HepG2 (cell line): ENCODE results near the gene BCAS4. TPM values are rescaled to one million over a fixed set of nuclear protein-coding genes. Genes with fewer than 3 reads are reported as not detected.

Experiments
- ATAC-seq: fragments of 200-7000 bp; cut with Tn5 transposase; 3 replicates; pipeline ENCODE4 v1.9.1; 2020; ENCODE audit warnings: mild to moderate bottlenecking, moderate library complexity
- BruUV-seq: library from RNA; stranded (reverse); fragments of 400-500 nt; replicated peaks from 2 replicates; lab custom pipeline; 2021; lab: Mats Ljungman, UMichigan
- CTCF ChIA-PET: fragments of 300-600 bp; formaldehyde crosslinking; extraction: SDS; loops from one replicate; lab custom pipeline; 2021; ENCODE audit warnings: low total read pairs, inconsistent platforms, low intra/inter-chr PET ratio; lab: Yijun Ruan, JAX
- POLR2A ChIA-PET: fragments of 350-600 bp; sonication (Branson Sonifier 250); formaldehyde crosslinking; loops from one replicate; lab custom pipeline; 2020; ENCODE audit warnings: antibody characterized with exemption, inconsistent platforms; lab: Yijun Ruan, JAX
- DNase-seq: peaks from one replicate; pipeline ENCODE4 v3.0.0-alpha.2; 2015; ENCODE audit warnings: low spot score
- FAIRE-seq: peaks from 3 replicates; lab custom pipeline; 2011; peaks lifted over from hg19 to GRCh38; lab: Jason Lieb, UNC
- H2AFZ ChIP-seq: one replicate; pipeline ENCODE4 v1.6.1; 2011; ENCODE audit warnings: low read length, inconsistent platforms
- H3K27ac ChIP-seq: fragments of 300-600 bp; 3 replicates; pipeline ENCODE4 v1.8.0; 2011; ENCODE audit warnings: mixed run types, mild to moderate bottlenecking, mixed read lengths, low read length, inconsistent platforms; ENCODE audit not compliant: insufficient read depth; ENCODE audit errors: extremely low read length
- H3K27me3 ChIP-seq, 2 experiments: fragments of 200-600 bp in 1 of 2; 2 replicates in 1 of 2; 3 replicates in 1 of 2; pipeline versions ENCODE4 v1.6.0 to v1.8.0; 2011; ENCODE audit warnings: low read length in 2 of 2, mild to moderate bottlenecking in 2 of 2, moderate library complexity in 2 of 2, inconsistent platforms in 1 of 2; ENCODE audit not compliant: insufficient read depth in 2 of 2, control insufficient read depth in 1 of 2
- H3K36me3 ChIP-seq, 2 experiments: fragments of 200-600 bp in 1 of 2; replicated peaks in 1 of 2; 2 replicates in 1 of 2; 3 replicates in 1 of 2; pipeline versions ENCODE4 v1.5.1 to v1.8.0; 2011; ENCODE audit warnings: low read length in 2 of 2, inconsistent platforms in 1 of 2; ENCODE audit not compliant: insufficient read depth in 2 of 2, control insufficient read depth in 1 of 2
- H3K4me1 ChIP-seq: 2 replicates; pipeline ENCODE4 v1.5.1; 2012; ENCODE audit warnings: low read length, inconsistent platforms; ENCODE audit not compliant: insufficient read depth
- H3K4me2 ChIP-seq: 2 replicates; pipeline ENCODE4 v1.6.0; 2011; ENCODE audit warnings: low read depth, low read length, inconsistent platforms
- H3K4me3 ChIP-seq, 3 experiments: fragments of 200-600 bp in 1 of 3; sonication (generic), shearing (Covaris generic) in 1 of 3; replicated peaks in 1 of 3; 2 replicates each; pipeline ENCODE4 v1.5.1; 2011 to 2016; ENCODE audit warnings: low read length in 3 of 3, inconsistent platforms in 2 of 3, low read depth in 2 of 3, mild to moderate bottlenecking in 2 of 3, control low read depth in 1 of 3, mixed read lengths in 1 of 3; ENCODE audit not compliant: insufficient read depth in 1 of 3
- H3K79me2 ChIP-seq: one replicate; pipeline ENCODE4 v1.6.1; 2011; ENCODE audit warnings: low read length, inconsistent platforms; ENCODE audit not compliant: insufficient read depth
- H3K9ac ChIP-seq: 2 replicates; pipeline ENCODE4 v1.6.0; 2011; ENCODE audit warnings: mild to moderate bottlenecking, low read depth, low read length, inconsistent platforms; ENCODE audit not compliant: insufficient read depth
- H3K9me3 ChIP-seq: 2 replicates; pipeline ENCODE4 v1.5.1; 2012; ENCODE audit warnings: mild to moderate bottlenecking, low read length
- H4K20me1 ChIP-seq: 2 replicates; pipeline ENCODE4 v1.6.0; 2011; ENCODE audit warnings: inconsistent platforms, mild to moderate bottlenecking, low read length, moderate library complexity; ENCODE audit not compliant: insufficient read depth
- AKAP8 ChIP-seq: sonication (generic); formaldehyde crosslinking; IDR thresholded peaks from 2 replicates; pipeline ENCODE4 v1.5.1; 2020; ENCODE audit warnings: mild to moderate bottlenecking, missing genetic modification reagents
- EZH2 ChIP-seq: conservative IDR thresholded peaks from 2 replicates; pipeline ENCODE4 v1.6.1; 2012; ENCODE audit warnings: mild to moderate bottlenecking, low read depth, low read length, moderate library complexity
- FOXA3 ChIP-seq: IDR thresholded peaks from 2 replicates; pipeline ENCODE4 v1.6.1; 2016; ENCODE audit warnings: missing genetic modification reagents, missing compliant biosample characterization
- HNF4G ChIP-seq, 2 experiments: sonication (generic) in 1 of 2; formaldehyde crosslinking in 1 of 2; IDR thresholded peaks; 2 replicates each; pipeline versions ENCODE4 v1.4.0 to v1.6.1; 2011 to 2020; ENCODE audit warnings: borderline replicate concordance in 2 of 2, low read depth in 2 of 2, mild to moderate bottlenecking in 2 of 2, low read length in 1 of 2, missing genetic modification reagents in 1 of 2, moderate library complexity in 1 of 2
- KAT8 ChIP-seq: IDR thresholded peaks from 2 replicates; pipeline ENCODE4 v1.6.1; 2016; ENCODE audit warnings: missing genetic modification reagents, missing compliant biosample characterization
- KDM6A ChIP-seq: IDR thresholded peaks from 2 replicates; pipeline ENCODE4 v1.6.1; 2016; ENCODE audit warnings: low read depth
- NFATC3 ChIP-seq: sonication (generic); formaldehyde crosslinking; IDR thresholded peaks from 2 replicates; pipeline ENCODE4 v1.5.1; 2020; ENCODE audit warnings: mild to moderate bottlenecking, missing genetic modification reagents
- NKX3-1 ChIP-seq: sonication (generic); formaldehyde crosslinking; IDR thresholded peaks from 2 replicates; pipeline ENCODE4 v1.5.0; 2020; ENCODE audit warnings: missing genetic modification reagents
- PPARG ChIP-seq: conservative IDR thresholded peaks from 2 replicates; pipeline ENCODE4 v1.6.1; 2016; ENCODE audit warnings: missing biosample characterization, missing genetic modification reagents
- REPIN1 ChIP-seq: sonication (generic); formaldehyde crosslinking; IDR thresholded peaks from 2 replicates; pipeline ENCODE4 v1.8.0; 2022; ENCODE audit warnings: missing genetic modification reagents, low read depth, mild to moderate bottlenecking, borderline replicate concordance
- RORA ChIP-seq: sonication (generic); formaldehyde crosslinking; IDR thresholded peaks from 2 replicates; pipeline ENCODE4 v1.5.0; 2020; ENCODE audit warnings: mild to moderate bottlenecking, missing genetic modification reagents, moderate library complexity
- SIX1 ChIP-seq: sonication (generic); formaldehyde crosslinking; IDR thresholded peaks from 2 replicates; pipeline ENCODE4 v1.4.0; 2020; ENCODE audit warnings: missing genetic modification reagents, borderline replicate concordance
- SP2 ChIP-seq: sonication (generic); formaldehyde crosslinking; IDR thresholded peaks from 2 replicates; pipeline ENCODE4 v1.5.1; 2020; ENCODE audit warnings: mild to moderate bottlenecking, missing genetic modification reagents
- ZC3H13 ChIP-seq: sonication (generic); formaldehyde crosslinking; IDR thresholded peaks from 2 replicates; pipeline ENCODE4 v1.8.1; 2023; ENCODE audit warnings: mild to moderate bottlenecking, missing genetic modification reagents, moderate library complexity
- ZFX ChIP-seq: sonication (generic); formaldehyde crosslinking; IDR thresholded peaks from 2 replicates; pipeline ENCODE4 v1.4.0; 2020; ENCODE audit warnings: mild to moderate bottlenecking, low read depth, missing genetic modification reagents, moderate library complexity
- ZNF281 ChIP-seq: sonication (generic); formaldehyde crosslinking; IDR thresholded peaks from 2 replicates; pipeline ENCODE4 v1.4.0; 2020; ENCODE audit warnings: missing genetic modification reagents, borderline replicate concordance
- ZNF383 ChIP-seq: sonication (generic); formaldehyde crosslinking; IDR thresholded peaks from 2 replicates; pipeline ENCODE4 v1.4.0; 2020; ENCODE audit warnings: missing genetic modification reagents, mild to moderate bottlenecking, borderline replicate concordance
- ZNF446 ChIP-seq: sonication (generic); formaldehyde crosslinking; IDR thresholded peaks from 2 replicates; pipeline ENCODE4 v1.5.0; 2020; ENCODE audit warnings: mild to moderate bottlenecking, missing genetic modification reagents
- WGBS: methylation state at CpG from one replicate; pipeline ENCODE4 v1.1.6; 2017; ENCODE audit warnings: low lambda C conversion rate; 5-methylcytosine and 5-hydroxymethylcytosine counted together
- in situ Hi-C: cut with HindIII; loops from 2 replicates; pipeline ENCODE4 v1.10.0; 2017; ENCODE audit warnings: low pct_unique_long_range_greater_than_20kb; ENCODE audit not compliant: extremely low pct_ligation_motif_present
- intact Hi-C: fragments of 100-400 bp; cut with micrococcal nuclease; formaldehyde crosslinking; loops from one replicate; pipeline ENCODE4 v1.10.0; 2022; ENCODE audit not compliant: unreplicated experiment
- polyA plus RNA-seq, 8 experiments: library from polyadenylated mRNA; depleted of rRNA in 3 of 8; stranded (reverse) in 7 of 8; unstranded in 1 of 8; fragments of >200 nt; fragmentation: Illumina TruSeq in 4 of 8; extraction: Trizol in 4 of 8; gene quantifications; 2 replicates each; pipeline versions ENCODE4 v1.2.1 to v1.2.3, GENCODE V29; 2011 to 2016; ENCODE audit warnings: low read depth in 4 of 8, missing spikeins in 1 of 8, mixed read lengths in 1 of 8; ENCODE audit not compliant: insufficient read depth in 1 of 8
- total RNA-seq, 5 experiments: library from RNA; depleted of rRNA; stranded (reverse); fragments of >200 nt; fragmentation: Illumina TruSeq; extraction: Trizol; gene quantifications; 2 replicates each; pipeline ENCODE4 v1.2.3, GENCODE V29; 2016; ENCODE audit warnings: low read depth in 1 of 5
- TF ChIP-seq, protein P1 (sequence below): sonication (generic); formaldehyde crosslinking; conservative IDR thresholded peaks from 2 replicates; pipeline ENCODE4 v1.4.0; 2020; ENCODE audit warnings: missing genetic modification reagents

The BCAS4 gene
- total and polyA plus RNA-seq, 2 of the 13 experiments (the other 11 are each of a cell fraction or from before 2014, with no cell fraction given), result 7.2 to 8.0 TPM

GRCh38 chr20:50831622-50832021 lies 36.8 kb downstream of the BCAS4 start:
- POLR2A ChIA-PET, result no interaction called here
- no peaks in the 10 kb centered on the region for H3K9me3 ChIP-seq
- CTCF ChIA-PET, result no interaction called here
- H3K9ac ChIP-seq, result no peak overlapping the region
- intact Hi-C loops (no loop called here), in situ Hi-C loops (no loop called here)
- H4K20me1 ChIP-seq, result no peaks in the 10 kb centered on the region
- no peak overlapping the region for H3K4me3 ChIP-seq
- DNase-seq (no peak), FAIRE-seq (no peak), ATAC-seq (no peak)
- TF ChIP-seq NFATC3 (CRISPR knock-in tag), result no peak
- TF ChIP-seq KDM6A (CRISPR knock-in tag), result no peak
- TF ChIP-seq, protein P1, sequence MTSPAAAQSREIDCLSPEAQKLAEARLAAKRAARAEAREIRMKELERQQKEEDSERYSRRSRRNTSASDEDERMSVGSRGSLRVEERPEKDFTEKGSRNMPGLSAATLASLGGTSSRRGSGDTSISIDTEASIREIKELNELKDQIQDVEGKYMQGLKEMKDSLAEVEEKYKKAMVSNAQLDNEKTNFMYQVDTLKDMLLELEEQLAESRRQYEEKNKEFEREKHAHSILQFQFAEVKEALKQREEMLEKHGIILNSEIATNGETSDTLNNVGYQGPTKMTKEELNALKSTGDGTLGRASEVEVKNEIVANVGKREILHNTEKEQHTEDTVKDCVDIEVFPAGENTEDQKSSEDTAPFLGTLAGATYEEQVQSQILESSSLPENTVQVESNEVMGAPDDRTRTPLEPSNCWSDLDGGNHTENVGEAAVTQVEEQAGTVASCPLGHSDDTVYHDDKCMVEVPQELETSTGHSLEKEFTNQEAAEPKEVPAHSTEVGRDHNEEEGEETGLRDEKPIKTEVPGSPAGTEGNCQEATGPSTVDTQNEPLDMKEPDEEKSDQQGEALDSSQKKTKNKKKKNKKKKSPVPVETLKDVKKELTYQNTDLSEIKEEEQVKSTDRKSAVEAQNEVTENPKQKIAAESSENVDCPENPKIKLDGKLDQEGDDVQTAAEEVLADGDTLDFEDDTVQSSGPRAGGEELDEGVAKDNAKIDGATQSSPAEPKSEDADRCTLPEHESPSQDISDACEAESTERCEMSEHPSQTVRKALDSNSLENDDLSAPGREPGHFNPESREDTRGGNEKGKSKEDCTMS, result no peak
- no peak for TF ChIP-seq SP2 (CRISPR knock-in tag)
- TF ChIP-seq EZH2, result no peak
- no peak for TF ChIP-seq REPIN1
- TF ChIP-seq ZNF446, result no peak
- no peak for TF ChIP-seq RORA
- no peak for TF ChIP-seq KAT8 (CRISPR knock-in tag)
- TF ChIP-seq HNF4G (IDR thresholded peaks at IDR 0.05; ENCODE audit: borderline replicate concordance, low read depth, low read length), result no peak
- TF ChIP-seq HNF4G (CRISPR knock-in tag; IDR thresholded peaks at IDR 0.05; ENCODE audit: borderline replicate concordance, low read depth), result no peak
- no peak for TF ChIP-seq ZNF281 (CRISPR knock-in tag)
- TF ChIP-seq SIX1, result no peak
- TF ChIP-seq ZFX (CRISPR knock-in tag), result no peak
- TF ChIP-seq ZNF383 (CRISPR knock-in tag), result no peak
- no peak for TF ChIP-seq PPARG (CRISPR knock-in tag)
- TF ChIP-seq AKAP8 (CRISPR knock-in tag), result no peak
- no peak for TF ChIP-seq NKX3-1 (CRISPR knock-in tag)
- no peak for TF ChIP-seq ZC3H13
- no peak for TF ChIP-seq FOXA3 (CRISPR knock-in tag)
- no peaks in the 10 kb centered on the region for H3K79me2 ChIP-seq
- H3K27ac ChIP-seq, result no peak overlapping the region
- H3K4me2 ChIP-seq, result no peak overlapping the region
- no peak overlapping the region for H2AFZ ChIP-seq
- no peaks in the 10 kb centered on the region for H3K36me3 ChIP-seq
- no peaks in the 10 kb centered on the region for H3K27me3 ChIP-seq
- BruUV-seq, result no TSS peak
- no peaks in the 10 kb centered on the region for H3K4me1 ChIP-seq
- 79% methylated on average over 6 of the region's 6 CpGs for WGBS
